ENCODE measurements around the gene ANO1.
"Not testable (repeated sequence)": the region's sequence is repeated elsewhere in the genome, so short reads cannot be mapped to it uniquely, and the experiment has no call there.

The ANO1 gene

DNA sequence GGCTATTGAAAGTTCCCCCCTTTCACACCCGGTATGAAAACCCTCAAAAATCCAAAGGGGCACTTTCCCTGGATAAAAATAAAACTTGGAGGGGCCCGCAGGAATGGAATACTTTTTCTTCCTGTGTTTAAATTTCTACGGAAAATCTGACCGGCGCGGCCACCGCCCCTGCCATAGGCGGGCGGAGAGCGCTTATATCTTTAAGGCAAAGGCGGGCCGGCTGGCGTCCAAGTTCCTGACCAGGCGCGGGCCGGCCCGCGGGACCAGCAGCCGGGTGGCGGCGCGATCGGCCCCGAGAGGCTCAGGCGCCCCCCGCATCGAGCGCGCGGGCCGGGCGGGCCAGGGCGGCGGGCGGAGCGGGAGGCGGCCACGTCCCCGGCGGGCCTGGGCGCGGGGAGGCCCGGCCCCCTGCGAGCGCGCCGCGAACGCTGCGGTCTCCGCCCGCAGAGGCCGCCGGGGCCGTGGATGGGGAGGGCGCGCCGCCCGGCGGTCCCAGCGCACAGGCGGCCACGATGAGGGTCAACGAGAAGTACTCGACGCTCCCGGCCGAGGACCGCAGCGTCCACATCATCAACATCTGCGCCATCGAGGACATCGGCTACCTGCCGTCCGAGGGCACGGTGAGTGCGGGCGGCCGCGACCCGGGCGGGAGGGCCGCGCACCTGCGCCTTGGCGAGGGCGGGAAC lies at the start of gene ANO1:
ANO1 (plus strand) TSS at position 223 of the 686 bp plus-strand sequence; CDS start at position 513, 290 bp downstream.
- no peak for DNase-seq (ENCODE audit: low read depth)

DNA sequence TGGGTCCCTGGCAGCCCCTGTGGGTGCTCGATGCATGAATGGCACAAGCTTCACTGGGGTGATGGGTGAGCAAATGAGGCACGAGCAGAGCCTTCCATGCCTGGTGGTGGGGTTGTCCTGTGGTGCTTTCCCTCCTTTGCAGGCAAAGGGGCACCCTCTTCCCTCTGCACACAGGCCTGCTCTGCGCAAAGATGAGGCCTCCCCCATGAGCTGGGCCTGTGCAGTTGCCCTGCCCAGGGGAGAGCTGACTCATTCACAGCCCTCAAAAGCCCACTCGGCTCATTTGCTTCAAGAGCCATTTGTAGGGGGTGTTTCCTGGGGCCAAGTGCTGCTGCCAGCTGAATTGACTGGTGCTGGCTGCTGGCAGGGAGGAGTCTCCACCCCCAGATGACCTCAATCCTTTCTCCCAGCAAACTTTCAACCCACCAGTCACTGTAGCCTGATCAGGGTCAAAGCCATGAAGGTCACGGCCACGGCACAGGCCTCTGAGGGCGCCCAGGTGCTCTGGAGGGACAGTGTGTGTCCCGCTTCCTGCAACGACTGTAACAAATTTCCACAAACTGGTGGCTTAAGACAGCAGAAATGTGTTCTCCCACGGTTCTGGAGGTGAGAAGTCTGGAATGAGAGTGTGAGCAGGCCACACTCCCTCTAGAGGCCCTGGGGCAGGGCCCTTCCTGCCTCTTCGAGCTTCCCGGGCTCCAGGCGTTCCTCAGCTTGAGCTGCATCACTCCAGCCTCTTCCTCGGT lies 48.8 kb upstream of the ANO1 start:
- peak; percentile 11 for DNase-seq (ENCODE audit: low read depth)

DNA sequence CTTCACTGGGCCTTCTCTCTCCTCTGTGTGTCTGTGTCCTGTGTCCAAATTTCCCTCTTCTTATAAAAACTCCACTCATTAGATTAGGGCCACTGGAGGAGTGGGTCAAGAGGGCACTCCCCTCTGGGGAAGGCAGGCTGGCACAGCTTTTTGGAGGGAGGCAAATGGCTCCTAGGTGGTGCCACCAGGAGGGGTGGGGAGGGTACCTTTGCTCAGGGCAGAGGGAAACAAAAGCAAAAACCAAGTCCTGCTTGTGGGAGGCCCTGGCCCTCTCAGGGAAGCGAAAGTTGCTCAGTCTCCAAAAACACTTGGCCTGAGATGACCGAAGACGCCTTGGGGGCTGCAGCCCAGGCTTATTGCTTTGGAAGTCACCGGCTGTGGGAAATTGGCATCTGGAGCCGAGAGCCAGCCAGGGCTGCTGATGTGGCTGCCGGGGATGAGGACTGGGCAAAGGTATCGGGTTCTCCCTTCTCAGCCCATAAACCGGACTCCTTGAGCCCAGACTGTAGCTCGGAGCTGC lies 48.2 kb upstream of the ANO1 start:
- DNase-seq (ENCODE audit: low read depth) = no peak

DNA sequence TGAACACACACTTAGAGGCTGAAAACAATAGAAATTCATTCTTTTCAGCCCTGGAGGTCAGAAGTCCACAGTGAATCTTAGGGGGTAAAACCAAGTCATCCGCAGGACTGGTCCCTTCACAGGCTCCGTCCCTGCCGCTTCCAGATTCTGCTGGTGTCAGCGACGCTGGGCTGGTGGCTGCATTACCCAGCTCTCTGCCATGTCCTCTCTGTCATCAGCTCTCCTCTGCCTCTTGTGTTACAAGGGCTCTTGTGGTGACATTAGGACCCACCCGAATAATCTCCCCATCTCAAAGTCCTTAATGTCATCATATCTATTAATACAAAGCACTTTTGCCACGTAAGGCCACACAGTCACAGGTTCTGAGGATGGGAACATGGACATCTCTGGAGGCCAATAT lies 47.7 kb upstream of the ANO1 start:
- DNase-seq (ENCODE audit: low read depth) = no peak

DNA sequence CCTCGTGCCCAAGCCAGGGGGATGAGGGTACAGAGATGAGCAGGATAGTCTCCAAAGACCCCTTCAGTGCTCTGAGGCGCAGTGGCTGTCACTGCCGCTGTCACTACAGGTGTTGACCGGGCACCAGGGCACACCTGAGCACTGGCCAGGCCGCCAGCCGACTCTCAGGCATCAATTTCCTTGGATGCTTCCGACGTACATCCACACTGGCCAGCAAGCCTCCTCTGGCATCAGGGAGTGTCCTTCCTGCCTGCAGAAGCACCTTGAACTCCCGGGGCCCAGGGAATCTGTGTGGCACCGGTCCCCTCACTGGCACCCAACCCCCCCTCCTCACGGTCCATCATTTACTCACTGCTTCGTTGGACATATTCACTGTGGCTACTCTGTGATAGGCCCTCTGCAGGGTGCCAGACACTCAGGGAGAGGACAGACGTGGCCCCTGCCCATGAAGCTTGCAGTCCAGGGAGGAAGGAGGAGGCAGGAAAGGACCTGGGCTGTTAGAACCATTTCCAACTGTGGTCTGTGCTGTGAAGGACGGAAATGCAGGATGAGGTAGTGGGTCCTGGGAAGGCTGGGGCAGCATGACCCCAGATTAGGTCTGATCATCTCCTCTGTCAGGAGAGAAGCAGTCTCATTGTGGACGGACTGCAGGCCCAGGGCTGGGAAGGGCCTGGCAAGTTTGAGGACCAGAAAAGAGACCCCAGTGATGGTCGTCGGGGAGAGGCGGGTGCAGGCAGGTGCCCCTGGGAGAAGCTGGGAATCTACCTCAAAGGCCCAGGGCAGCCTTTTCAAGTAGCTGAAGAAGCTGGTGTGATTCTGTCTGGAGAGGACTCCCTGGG lies 46.3 kb upstream of the ANO1 start:
- DNase-seq (ENCODE audit: low read depth) = no peak

DNA sequence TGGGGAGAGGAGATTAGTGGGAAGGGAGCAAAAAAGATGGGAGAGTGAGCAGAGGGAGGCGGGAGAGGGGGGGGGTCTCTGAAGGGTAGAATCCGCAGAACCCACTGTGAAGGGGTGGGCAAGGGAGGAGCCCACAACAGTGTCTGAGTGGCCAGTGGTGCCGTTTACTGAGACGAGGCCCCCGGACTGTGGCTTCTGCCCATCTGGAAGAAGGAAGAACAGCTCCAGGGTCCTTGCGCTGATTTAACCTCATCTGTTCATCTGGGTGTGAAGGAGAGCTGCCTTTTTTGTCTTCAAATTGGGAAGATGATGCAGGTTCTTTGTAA lies 45.7 kb upstream of the ANO1 start:
- no peak for DNase-seq (ENCODE audit: low read depth)

DNA sequence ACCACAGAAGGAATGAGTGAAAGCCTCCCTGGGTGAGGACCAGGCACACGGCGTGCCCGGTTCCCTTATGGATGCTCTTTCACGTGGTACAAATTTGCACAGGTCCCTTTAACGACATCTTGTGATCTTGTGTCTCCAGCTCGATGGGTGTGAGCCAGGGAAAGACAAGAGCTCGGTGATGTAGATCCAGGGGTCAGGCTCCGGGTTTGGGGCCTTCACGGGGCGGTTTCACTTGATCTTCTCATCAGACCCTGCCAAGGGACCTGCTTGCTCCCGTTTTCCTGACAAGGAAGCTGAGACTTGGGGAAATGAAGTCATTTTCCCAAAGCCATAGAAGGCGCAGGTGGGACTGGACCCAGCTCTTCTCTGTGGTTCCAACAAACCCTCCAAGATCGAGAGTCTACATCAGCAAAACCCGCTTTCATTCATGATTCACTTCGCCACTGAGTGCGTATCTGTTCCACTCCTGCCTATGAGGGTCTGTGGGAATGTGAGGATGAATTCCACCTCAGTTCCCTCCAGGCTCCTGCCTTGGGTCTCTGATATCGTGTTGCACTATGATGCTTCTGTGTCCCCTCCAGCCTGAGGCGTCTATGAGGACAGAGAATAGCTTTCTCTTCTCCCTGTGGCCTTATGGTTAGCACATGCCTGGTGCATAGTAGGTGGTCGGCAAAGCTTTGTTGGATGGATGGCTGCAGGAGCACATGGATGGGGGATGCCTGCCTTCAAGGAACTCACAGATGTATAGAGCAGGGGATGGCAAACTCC lies 45.0 kb upstream of the ANO1 start:
- no peak for DNase-seq (ENCODE audit: low read depth)

DNA sequence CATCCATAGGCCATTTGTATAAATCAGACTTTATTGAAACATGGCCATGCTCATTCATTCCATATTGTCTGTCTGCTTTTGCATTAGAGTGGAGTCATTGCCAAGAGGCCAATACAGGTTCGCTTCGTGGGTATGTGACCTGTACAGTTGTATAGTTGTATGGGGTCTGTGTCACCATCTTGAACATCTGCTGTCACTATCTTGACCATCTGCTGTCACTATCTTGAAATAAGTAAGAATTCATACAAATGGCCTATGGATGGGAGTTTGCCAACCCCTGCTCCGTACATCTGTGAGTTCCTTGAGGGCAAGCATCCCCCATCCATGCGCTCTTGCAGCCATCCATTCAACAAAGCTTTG lies 44.4 kb upstream of the ANO1 start:
- no peak for DNase-seq (ENCODE audit: low read depth)

DNA sequence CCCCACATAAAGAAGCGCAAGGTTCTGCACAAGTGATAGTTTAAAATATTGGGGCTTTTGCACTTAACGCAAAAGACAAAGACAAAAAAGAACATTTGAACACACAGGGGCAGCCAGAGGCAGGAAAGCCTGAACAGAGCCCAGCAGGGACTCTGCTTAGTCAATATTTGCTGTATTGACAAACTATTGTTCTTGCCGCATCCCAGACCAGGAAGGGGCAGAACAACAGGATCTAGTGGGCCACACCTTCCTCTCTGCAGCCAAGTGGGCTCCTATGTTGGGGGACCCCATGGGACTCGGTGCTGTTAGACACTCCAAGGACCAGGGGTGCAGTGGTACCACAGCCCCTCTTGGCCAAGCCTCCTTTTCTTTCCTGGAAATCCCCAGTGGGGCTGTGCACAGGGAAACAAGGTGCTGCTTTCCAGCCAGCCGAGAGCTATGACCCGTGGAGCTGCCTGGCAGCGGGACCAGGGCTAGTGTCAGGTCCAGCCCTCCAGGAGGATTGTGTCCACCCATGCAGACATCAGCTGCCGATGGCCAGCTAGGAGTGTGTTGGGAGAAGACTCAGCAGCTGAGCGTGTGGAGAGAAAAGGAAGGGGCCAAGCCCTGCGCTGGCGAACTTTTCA lies 43.3 kb upstream of the ANO1 start:
- no peak for DNase-seq (ENCODE audit: low read depth)

DNA sequence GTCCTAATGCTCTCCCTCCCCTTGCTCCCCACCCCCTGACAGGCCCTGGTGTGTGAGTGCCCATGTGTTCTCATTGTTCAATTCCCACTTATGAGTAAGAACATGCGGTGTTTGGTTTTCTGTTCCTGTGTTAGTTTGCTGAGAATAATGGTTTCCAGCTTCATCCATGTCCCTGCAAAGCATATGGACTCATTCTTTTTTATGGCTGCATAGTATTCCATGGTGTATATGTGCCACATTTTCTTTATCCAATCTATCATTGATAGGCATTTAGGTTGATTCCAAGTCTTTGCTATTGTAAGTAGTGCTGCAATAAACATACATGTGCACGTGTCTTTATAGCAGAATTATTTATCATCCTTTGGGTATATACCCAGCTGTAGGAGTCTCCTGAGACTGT lies 42.5 kb upstream of the ANO1 start:
- DNase-seq (ENCODE audit: low read depth) = not testable (repeated sequence)

DNA sequence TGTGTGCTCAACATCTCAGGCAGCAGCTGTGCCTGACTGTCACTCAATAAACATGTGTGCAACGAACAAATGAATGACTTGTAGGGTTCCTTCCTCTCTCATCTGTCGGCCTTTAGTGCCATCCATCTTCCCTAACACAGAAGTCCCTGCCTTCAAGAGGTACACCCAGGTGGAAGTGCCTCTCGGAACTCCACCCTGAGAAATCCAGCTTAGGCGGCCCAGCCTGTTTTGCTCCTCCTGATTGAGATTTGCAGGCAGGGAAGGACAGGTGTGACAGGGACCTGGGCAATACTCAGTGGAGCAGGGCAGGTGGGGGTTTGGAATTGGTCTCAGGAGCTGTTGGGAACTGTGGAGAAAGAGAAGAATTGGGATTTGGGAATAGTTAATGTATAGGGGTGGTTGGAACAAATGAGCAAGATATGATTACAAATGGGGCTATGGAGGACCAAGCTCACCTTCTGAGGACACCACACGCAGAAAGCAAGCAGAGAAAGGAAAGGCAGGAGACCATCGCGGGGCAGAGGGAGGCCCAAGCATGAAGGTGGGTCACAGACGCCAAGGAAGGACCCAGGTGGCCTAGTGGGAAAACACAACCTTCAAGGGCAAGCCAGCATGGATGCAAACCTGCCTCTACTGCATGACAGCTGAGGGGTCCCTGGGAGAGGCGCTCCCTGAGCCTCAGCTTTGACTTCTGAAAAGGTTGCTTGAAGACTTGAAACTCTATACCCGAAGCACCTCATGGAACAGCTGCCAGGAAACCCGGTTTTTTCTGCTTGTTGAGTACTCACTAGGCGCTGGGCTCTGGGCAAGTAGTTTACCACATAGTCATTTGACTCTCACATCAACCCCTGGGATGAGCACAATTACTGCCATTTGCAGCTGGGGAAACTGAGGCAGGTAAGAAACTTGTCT lies 40.9 kb upstream of the ANO1 start:
- no peak for DNase-seq (ENCODE audit: low read depth)

DNA sequence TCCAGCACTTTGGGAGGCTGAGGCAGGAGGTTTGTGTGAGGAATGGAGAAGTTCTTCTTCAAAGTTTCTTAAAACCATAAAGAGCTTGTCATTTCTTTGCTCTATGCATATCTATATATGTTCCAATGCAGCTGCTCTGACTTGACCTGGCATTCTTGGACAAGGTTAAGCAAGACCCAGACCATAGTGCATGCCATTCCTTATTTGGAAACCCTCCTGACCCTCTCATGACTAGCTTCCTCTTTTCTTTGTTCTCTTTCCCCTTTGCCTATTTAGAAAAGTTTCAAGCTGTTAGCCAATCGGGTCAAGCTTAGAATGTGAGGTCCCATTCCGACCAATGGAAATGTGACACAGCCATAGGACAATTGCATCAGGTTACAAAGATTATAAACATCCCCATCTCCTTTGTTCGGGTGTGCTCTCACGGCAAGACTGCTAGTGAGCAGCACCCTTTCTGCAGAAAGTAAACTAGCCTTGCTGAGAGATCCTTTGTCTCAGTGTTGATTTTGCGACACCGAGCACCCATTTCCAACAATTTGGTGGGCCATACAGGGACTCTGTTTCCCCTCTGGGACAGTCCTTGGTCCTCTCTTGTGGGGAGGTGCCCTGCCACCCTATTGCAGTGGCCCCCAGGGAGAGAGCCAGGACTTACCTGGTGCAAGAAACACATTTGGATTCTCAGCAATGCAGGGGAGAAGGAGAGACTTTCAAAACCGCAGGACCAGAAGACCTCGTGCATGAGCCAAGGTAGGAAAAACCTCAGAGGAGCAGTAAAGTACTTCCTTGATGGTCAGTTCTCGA lies 39.9 kb upstream of the ANO1 start:
- DNase-seq (ENCODE audit: low read depth) = no peak

DNA sequence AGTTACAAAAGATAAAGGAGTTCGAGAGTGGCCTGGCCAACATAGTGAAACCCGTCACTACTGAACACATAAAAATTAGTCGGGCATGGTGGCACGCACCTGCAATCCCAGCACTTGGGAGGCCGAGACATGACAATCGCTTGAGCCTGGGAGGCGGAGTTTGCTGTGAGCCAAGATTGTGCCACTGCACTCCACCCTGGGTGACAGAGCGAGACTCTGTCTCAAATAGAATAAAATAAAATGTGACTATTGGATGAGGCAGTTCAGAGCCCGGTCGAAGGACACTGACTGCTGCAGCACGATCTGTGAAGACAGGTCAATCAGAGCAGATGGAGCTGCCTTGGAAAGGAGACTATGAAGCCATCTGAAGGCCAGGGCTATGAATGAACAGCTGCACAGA lies 37.7 kb upstream of the ANO1 start:
- DNase-seq (ENCODE audit: low read depth) = no peak

DNA sequence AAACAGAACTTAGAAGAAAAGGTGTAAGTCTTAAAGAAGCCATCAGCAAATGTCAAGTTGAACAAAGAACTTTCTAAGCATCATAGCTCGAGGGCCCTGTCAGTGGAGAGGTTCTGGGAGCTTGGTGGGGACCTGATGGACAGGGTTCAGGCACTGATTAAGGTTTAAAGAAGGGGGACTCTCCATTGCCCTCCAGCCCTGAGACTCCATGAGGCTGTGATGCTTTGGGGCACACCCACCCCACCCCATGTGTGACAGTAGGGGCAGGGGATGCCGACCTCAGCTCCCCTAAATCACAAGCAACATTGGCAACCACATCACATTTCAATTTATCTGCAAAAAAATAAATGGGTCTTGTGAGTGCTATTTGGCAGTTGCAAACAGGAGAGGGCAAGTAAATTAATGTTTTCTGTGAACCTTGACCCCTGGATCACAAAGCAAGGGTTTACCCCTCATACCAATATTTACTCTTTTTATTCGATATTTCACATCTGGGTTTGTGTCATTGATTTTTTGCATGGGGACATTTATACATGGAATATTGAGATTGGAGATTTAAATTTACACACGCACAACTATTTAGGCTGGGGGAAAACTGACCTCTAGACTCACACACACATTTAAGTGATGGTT lies 37.1 kb upstream of the ANO1 start:
- no peak for DNase-seq (ENCODE audit: low read depth)

DNA sequence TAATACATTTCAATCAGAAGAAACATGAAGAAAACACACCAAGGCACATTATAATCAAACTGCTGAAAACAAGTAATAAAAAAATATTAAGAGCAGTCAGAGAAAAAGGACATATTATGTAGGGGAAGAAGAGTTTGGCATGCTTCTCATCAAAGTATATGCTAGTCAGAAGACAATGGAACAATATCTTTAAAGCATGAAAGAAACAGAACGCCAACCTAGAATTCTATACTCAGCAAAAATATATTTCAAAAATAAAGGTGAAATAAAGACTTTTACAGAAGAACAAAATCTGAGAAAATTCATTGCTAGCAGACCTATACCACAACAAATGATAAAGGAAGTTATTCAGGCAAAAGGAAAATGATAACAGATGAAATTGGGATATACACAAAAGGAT lies 34.6 kb upstream of the ANO1 start:
- no peak for DNase-seq (ENCODE audit: low read depth)

DNA sequence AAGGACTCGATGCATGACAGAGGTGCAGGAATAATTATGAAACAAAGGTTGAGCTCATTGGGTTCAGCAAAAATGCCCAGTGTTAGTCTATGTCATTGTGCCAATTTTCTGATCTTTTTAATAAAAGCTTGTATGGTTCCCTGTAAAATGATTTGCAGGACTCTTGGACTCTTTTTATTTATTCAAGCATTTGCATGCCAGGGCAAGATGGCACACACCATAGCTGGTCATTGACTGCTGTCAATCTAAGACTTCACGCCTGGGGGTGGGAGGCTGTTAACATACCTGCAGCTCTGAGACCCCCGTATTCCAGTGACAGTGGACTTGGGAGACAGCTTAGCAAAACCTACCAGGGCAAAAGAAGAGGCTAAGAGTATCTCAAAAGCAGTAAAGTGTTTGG lies 32.0 kb upstream of the ANO1 start:
- no peak for DNase-seq (ENCODE audit: low read depth)

DNA sequence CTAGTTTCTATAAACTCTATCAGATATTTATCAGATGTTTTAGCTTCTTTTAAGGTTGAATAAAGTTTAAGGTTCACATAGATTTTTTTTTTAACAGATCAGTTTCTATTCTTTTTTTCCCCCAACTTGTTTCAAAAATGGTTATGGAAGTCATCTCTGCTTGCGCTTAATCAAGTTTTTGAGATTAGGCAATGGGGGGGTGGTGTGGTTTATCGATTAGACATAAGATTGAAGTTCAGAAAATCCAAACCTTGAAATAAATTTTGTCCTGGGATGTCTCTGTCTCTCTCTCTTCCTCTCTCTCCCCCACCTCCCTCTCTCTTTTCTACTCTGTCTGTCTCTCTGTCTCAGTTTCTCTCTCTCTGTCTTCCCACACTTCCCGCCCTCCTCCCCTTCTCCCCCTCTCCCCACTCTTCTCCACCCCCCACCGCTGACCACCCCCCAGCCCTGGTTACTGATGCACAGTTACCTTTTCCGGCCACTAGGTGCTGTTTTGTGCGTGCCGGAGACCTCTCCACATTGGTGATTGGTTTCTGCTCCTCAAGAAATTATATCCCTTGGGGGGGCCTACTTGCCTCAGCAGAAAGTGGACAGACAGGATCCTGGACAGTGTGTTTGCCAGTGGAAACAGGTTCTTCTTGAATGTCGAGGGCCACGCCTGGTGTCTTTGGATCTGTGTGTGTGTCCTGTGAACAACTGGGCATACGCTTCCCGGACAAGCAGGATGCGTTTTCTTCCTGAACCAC lies 29.7 kb upstream of the ANO1 start:
- peak; percentile 2 for DNase-seq (ENCODE audit: low read depth)

DNA sequence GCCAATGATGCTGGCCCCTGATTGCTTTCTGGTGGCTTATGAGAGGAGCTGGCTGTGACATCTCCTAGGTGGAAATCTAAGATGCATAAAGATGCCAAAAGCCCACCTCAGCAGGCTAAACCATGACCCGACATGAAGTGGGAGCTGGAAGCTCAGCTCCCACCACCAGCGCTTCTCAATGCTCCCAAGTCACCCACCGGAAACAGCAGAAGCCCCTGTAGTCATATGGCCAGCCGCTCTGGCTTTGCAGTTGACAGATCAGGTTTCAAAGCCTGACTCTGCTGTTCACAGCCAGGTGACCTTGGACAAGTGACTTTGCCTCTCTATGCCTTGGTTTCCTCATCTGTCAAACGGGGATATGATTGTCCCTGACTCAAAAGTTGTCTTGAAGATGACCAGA lies 29.1 kb upstream of the ANO1 start:
- no peak for DNase-seq (ENCODE audit: low read depth)

DNA sequence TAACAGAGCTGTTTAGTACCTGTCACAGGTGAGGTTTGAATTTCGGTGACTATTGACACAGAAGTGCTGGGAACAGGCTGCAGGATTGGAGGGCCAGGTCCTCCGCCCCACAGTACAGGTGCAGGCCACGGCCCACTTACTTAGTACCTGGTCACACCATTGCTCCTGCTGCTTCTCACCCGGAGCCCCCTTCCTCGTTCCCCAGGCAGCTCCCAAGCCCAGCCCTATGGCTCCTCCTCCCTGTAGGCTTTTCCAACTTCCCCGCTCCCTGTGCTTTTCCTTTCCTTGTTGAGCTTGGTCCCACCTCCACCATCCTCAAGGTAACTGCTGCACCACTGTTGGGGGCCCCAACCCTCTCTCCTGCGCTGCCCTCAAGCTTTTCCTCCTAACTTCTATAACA lies 27.9 kb upstream of the ANO1 start:
- DNase-seq (ENCODE audit: low read depth) = no peak
